HK-2 (cell line): ENCODE measurements around the gene LCP1.
"Not testable (repeated sequence)": the region's sequence is repeated elsewhere in the genome, so short reads cannot be mapped to it uniquely, and the experiment has no call there.

Source experiments
- DNase-seq: peaks from one replicate; pipeline ENCODE4 v3.0.0-alpha.2; 2018; ENCODE audit not compliant: unreplicated experiment

The LCP1 gene

GRCh38 chr13:46181377-46181839 lies 569 bp downstream of the LCP1 start:
- DNase-seq, result no peak

DNA sequence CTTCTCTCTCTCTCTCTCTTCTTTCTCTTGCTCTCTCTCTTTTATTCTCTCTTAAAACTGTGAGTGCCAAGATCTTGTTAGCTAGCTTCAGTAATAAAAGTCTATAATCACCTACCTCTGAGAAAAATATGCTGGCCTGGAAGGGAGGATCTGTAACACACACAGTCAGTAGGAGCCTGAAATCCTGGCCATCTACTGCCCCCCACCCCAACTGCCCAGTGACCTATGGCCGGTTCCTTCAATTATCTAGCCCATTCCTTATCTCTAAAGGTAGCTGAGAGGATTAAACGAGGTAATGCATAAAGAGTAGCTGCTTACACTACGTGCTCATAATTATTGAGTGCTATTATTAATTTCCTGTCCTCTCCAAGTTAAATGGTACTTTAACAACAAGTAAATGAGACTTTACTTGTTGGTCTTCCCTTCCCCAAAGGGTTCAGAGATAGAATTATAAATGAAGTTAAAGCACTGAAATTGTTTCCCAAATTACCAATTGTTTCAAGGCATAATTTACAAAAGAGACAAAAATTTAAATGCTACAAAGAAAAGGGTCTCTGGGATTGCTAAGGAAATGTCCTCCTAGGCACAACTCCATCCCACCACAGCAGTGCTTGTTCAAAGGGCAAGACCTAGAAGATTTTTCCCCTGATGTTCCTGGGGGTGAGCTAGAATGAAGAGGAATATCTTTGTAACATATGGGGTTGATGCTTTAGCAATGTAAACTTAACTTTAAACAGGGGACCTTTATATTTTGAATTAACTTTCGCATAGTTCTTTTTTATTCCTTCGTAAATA lies 1.8 kb downstream of the LCP1 start:
- no peak for DNase-seq

DNA sequence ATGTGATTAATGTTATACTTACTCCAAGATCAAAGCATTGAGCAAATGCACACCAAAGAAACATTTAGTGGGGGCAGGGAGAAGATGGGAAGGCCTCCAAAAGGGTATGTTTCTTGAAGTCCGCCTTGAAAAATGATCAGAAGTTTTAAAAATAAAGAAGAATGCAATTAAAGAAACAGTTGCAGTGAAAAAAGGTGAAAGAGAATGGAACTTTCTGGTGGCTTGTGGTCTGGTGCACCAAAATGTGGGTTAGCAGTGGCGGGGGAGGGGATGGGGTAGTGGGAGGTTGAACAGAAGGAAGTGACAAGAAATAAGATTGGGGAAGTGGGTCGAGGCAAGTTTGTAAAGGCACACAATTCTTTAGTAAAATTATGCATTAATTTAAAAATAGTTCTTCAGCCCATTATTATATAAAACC lies 2.5 kb downstream of the LCP1 start:
- DNase-seq, result no peak

DNA sequence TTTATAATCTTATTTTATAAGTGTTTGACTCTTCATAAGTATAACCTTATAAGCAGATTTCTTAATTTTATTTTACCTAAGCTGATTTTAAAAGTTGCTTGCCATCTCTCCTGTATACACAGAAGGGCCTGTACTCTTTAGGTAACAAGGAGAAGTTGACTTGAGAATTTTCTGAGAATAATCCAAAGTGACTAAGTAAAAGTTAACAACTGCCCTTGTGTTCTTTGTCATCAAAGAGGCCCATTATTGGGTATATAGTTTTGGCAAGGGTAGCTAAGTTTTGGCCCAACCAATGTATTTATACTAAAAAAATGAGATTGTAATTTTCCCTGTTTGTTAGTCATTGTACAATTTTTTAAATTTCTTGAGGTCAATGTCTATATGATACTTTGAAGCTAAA lies 3.2 kb downstream of the LCP1 start:
- DNase-seq, result no peak

DNA sequence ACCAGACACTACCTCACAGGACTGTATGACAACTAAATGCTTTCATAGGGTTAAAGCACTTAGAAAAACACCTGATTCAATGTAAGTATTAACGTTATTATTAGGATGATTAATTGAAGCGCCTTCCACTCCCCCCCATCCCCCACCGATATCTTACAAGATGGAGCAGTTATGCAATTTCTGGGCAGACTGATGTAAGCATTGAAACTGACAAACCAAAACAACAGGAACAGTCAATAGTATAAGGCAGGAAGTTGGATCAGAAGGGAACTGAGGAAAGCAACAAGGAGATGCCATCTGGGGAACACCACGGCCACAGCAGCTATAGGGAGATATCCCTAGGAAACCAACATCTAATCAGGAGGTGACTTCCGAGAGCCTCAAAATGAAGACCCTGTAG lies 3.8 kb downstream of the LCP1 start:
- DNase-seq, result no peak

- DNase-seq, result no peak
These were observed 5.2 kb downstream of the LCP1 start for GRCh38 chr13:46176756-46177155.

GRCh38 chr13:46173656-46174055 lies 8.3 kb downstream of the LCP1 start:
- DNase-seq, result no peak

DNA sequence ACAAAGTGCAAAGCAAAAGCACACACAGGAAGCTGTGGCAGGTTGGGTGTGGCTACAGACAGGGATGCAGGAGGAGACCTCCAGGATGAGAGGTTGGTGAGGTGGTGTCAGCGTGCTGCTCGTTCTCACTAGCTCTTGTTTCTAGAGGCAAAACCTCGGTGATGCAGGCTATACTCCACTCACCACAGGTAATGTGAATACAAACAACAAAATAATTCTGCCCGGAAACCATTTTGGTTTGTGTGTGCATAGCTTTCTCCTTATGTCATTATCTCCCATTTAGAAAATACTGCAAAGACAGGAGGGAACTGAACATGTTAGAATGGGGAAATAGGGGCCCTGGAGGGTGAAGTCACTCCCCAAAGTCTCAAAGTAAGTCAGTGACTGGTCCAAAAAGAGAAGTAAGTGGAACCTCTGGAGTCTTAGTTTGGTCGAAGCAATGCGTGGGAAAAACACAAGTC lies 9.4 kb downstream of the LCP1 start:
- no peak for DNase-seq

DNA sequence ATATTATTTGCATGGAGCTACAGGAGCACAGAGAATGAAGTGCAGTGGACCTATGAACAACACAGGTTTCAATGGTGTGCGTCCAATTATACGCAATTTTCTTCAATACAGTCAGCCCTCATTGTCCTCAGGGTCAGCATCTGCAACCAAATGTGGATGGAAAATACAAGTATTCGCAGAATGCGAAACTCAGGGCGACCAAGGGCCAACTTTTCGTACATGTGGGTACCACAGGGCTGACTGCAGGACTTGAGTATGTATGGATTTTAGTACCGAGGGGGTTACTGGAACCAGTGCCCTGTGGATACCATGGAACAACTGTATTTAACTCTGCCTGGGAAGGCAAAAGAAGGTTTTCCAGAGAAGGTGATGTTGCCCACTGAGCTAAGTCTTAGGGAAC lies 10.2 kb downstream of the LCP1 start:
- no peak for DNase-seq

DNA sequence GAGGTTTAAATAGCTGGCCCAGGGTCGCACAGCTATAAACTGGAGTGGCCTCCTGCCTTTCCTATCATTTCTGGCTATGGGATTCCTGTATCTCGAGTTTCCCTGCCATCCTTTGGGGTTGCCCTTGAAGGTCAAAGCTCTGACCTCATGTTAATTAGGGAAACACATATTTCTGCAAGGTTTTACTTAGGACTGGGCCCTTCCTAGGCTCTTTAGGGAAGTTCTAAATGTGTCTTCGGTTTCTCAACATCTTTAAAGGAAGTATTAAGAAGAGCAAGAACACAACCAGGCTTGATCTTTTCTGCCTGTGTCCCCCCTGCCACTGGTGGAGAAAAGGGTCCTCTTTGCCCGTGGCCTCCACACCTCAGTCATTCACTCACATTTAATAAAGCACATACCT lies 10.8 kb downstream of the LCP1 start:
- DNase-seq, result no peak

GRCh38 chr13:46170687-46171086 lies 11.3 kb downstream of the LCP1 start:
- no peak for DNase-seq

GRCh38 chr13:46170268-46170667 lies 11.7 kb downstream of the LCP1 start:
- no peak for DNase-seq

DNA sequence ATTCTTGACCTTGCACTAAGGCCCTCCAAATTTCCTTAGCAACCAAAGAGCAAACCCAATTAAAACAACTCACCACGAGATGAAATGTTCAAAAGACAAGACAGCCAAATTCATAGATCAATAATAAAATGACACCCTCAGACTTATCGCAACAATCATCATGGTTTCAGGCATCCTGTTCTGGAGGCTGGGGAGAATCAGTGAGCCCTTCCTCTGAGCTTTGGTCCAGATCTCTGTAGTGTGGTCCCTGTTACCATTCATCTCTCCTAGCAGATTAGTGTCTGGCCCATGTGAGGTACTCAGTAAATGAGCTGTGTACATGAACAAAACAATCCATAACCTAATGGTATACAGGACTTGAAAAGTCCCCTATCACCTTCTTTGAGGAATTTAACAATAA lies 12.2 kb downstream of the LCP1 start:
- DNase-seq, result no peak

DNA sequence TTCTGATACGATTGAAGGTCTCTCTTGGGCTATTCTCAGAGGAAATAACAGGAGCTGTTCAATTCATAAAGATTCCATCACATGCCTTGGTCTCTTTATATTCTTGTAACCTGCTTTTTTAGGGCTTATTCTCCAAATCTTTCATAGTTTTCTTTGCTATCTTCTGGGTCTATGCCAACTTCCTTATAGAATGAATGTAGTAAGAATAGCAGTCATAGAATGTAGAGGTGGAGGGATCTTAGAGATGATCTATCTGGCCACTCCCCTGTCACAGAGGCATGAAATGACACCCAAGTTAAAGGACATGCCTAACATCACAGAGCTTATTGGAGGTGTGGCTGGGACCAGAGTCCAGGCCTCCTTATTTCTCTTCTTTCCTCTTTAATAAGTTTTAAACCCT lies 13.2 kb downstream of the LCP1 start:
- no peak for DNase-seq

GRCh38 chr13:46168341-46168740 lies 13.6 kb downstream of the LCP1 start:
- no peak for DNase-seq

GRCh38 chr13:46166947-46167610 lies 14.9 kb downstream of the LCP1 start:
- no peak for DNase-seq

DNA sequence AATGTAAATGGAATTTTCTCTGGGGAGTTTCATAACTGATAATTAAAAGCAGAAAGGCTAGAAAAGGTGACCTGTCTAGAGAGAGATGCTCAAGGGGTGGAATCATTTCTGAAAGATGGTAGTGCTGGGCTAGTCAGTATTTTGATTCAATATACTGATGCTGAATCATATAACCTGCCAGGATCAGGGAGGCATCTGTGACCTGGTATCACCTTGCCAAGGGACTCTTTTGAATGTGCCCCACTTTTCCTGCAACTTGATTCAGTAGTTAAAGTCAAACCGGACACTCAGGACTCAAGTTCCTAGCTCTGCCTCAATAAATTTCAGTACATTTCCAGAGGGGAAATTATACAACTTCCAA lies 15.8 kb downstream of the LCP1 start:
- DNase-seq, result no peak

DNA sequence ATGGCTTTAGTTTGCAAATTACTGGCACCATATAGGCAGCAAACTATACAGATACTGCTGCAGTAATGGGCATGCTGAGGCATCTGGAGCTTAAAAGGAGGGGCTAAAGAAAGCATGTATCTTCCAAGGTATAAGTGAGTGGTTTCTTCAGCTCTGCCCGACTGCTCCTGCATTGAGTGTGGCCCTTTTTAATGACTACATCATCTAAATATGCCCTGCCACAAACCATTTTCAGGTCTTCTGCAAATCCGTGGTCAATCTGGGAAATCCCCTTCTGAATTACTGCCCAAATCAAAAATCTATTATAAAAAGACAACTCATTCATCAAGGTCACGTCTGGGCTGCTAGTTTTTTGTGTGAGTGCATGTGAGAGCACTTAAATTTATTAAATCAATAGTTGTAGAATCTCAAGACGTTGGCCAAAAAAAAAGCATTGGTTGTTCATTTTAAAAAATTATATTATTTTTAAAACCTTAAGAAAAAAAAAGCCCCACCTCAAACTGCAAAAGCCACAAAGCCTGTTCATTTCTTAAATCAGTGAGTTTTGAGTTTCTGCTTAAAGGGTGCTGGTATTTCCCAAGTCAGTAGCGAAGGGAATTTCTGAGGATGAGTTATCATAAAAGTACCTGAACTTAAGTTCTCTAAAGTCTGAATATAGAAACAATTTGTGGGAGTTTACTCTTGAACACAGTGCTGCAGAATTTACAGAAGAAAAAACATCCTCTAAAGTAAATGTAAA lies 16.3 kb downstream of the LCP1 start:
- peak; percentile 20 for DNase-seq

GRCh38 chr13:46164661-46165060 lies 17.3 kb downstream of the LCP1 start:
- no peak for DNase-seq

DNA sequence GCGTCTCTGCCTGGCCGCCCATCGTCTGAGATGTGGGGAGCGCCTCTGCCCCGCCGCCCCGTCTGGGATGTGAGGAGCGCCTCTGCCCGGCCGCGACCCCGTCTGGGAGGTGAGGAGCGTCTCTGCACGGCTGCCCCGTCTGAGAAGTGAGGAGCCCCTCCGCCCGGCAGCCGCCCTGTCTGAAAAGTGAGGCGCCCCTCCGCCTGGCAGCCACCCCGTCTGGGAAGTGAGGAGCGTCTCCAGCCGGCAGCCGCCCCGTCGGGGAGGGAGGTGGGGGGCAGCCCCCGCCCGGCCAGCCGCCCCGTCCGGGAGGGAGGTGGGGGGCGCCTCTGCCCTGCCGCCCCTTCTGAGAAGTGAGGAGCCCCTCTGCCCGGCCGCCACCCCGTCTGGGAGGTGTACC lies 19.2 kb downstream of the LCP1 start:
- not testable (repeated sequence) for DNase-seq

- no peak for DNase-seq
These were observed 21.4 kb downstream of the LCP1 start for GRCh38 chr13:46160471-46161066.

DNA sequence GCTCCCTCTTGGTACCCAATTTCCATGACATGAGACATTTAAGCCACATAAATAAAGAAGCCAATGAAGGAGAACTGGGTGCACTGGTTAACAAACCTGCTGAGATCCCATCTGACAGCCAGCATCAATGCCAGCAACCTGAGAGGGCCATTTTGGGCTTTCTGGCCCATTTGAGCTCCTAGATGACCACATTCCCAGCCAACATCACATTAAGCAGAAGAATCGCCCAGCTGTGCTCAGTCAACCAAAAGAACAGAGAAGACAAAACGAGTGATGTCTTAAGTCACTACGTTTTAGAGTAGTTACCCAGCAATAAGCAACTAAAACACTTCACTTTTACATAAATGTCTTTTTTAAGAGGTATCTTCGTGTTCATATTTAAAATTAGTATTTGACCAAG lies 21.9 kb downstream of the LCP1 start:
- no peak for DNase-seq
